GM23248 (cell line): ENCODE results near the gene ACBD5. TPM values are rescaled to one million over a fixed set of nuclear protein-coding genes. Genes with fewer than 3 reads are reported as not detected.
"Not testable (repeated sequence)": the region's sequence is repeated elsewhere in the genome, so short reads cannot be mapped to it uniquely, and the experiment has no call there.

Experiments
- DNase-seq: peaks from one replicate; pipeline ENCODE4 v3.0.0-alpha.2; 2015
- H2AFZ ChIP-seq: fragments of 200-600 bp; sonication (generic); 2 replicates; pipeline ENCODE4 v1.6.1; 2016; ENCODE audit warnings: antibody characterized with exemption
- H3F3A ChIP-seq: fragments of 200-600 bp; sonication (generic); 2 replicates; pipeline ENCODE4 v1.6.1; 2016; ENCODE audit warnings: mild to moderate bottlenecking, antibody characterized with exemption, mixed run types; ENCODE audit not compliant: insufficient read depth
- H3K27ac ChIP-seq: fragments of 200-600 bp; sonication (generic); 2 replicates; pipeline ENCODE4 v1.5.1; 2016; ENCODE audit warnings: mild to moderate bottlenecking
- H3K27me3 ChIP-seq: fragments of 200-600 bp; sonication (generic); replicated peaks from 2 replicates; pipeline ENCODE4 v1.6.1; 2016; ENCODE audit warnings: mild to moderate bottlenecking; ENCODE audit not compliant: insufficient read depth
- H3K36me3 ChIP-seq: fragments of 200-600 bp; sonication (generic); 2 replicates; pipeline ENCODE4 v1.6.1; 2016; ENCODE audit warnings: low read depth, mild to moderate bottlenecking
- H3K4me1 ChIP-seq: fragments of 200-600 bp; sonication (generic); 2 replicates; pipeline ENCODE4 v1.6.1; 2016; ENCODE audit warnings: mild to moderate bottlenecking; ENCODE audit not compliant: insufficient read depth
- H3K4me2 ChIP-seq: fragments of 200-600 bp; sonication (generic); one replicate; pipeline ENCODE4 v1.6.1; 2016; ENCODE audit warnings: mild to moderate bottlenecking; ENCODE audit not compliant: unreplicated experiment
- H3K4me3 ChIP-seq: fragments of 200-600 bp; sonication (generic); 2 replicates; pipeline ENCODE4 v1.5.1; 2016; ENCODE audit warnings: mild to moderate bottlenecking
- H3K79me2 ChIP-seq: fragments of 200-600 bp; sonication (generic); 2 replicates; pipeline ENCODE4 v1.6.1; 2016; ENCODE audit warnings: mild to moderate bottlenecking; ENCODE audit not compliant: insufficient read depth
- H3K9ac ChIP-seq: fragments of 200-600 bp; sonication (generic); 2 replicates; pipeline ENCODE4 v1.6.1; 2016; ENCODE audit warnings: mild to moderate bottlenecking
- H3K9me2 ChIP-seq: fragments of 200-600 bp; sonication (generic); 2 replicates; pipeline ENCODE4 v1.6.1; 2016; ENCODE audit warnings: mixed run types, mild to moderate bottlenecking, moderate library complexity; ENCODE audit not compliant: insufficient read depth
- H3K9me3 ChIP-seq: fragments of 200-600 bp; sonication (generic); one replicate; pipeline ENCODE4 v1.6.1; 2017; ENCODE audit warnings: low read depth
- H4K20me1 ChIP-seq: fragments of 200-600 bp; sonication (generic); 2 replicates; pipeline ENCODE4 v1.6.0; 2016; ENCODE audit not compliant: insufficient read depth
- EZH2 ChIP-seq: fragments of 200-600 bp; sonication (generic); IDR thresholded peaks from 2 replicates; pipeline ENCODE4 v1.6.1; 2018; ENCODE audit warnings: antibody characterized with exemption, mild to moderate bottlenecking; ENCODE audit not compliant: insufficient read depth, poor library complexity, severe bottlenecking
- EZH2phosphoT487 ChIP-seq: fragments of 200-600 bp; sonication (generic); IDR thresholded peaks from 2 replicates; pipeline ENCODE4 v1.6.1; 2018; ENCODE audit warnings: antibody characterized with exemption, moderate library complexity, mild to moderate bottlenecking, low read depth; ENCODE audit not compliant: insufficient read depth
- WGBS, 2 experiments: methylation state at CpG; one replicate each; pipeline ENCODE4 v1.1.6; 2015 to 2017; ENCODE audit warnings: low lambda C conversion rate in 2 of 2, low coverage in 1 of 2; ENCODE audit errors: missing lambda C conversion rate in 2 of 2; 5-methylcytosine and 5-hydroxymethylcytosine counted together
- in situ Hi-C: fragments of 300-500 bp; cut with MboI; formaldehyde crosslinking; loops from 2 replicates; pipeline ENCODE4 v1.15.0; 2020
- polyA plus RNA-seq: library from polyadenylated mRNA; unstranded; fragments of >200 nt; fragmentation: Nextera tagmentation; extraction: Ambion mirVana; gene quantifications from 2 replicates; pipeline ENCODE4 v1.2.1, GENCODE V29; 2016
- total RNA-seq: library from RNA; depleted of rRNA; stranded (reverse); fragments of >200 nt; shearing (Covaris generic); gene quantifications from 2 replicates; pipeline ENCODE4 v1.2.3, GENCODE V29; 2014

The ACBD5 gene
- total and polyA plus RNA-seq, 2 experiments from 2014 or later: 18.8 to 25.0 TPM

DNA sequence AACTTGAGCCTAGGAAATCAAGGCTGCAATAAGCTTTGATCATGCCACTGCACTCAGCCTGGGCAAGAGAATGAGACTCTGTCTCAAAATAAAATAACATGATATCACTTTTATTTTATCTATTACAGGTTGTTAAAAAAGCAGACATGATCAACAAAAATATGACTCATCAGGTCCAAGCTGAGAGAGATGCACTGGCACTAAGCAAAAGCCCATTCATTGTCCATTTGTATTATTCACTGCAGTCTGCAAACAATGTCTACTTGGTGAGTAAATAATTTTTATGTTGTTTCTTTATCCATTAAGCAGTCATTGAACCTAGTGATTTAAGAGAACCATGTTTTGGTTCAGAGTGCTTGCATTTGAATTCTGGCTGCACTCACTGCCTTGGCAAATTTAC is 82.2 kb downstream of the ACBD5 start:
- Histone ChIP-seq H3F3A (peaks cover 14% of the 10 kb centered on the region), H3K4me2 (no peak overlapping the region), H3K27me3 (no peaks in the 10 kb centered on the region), H3K4me1 (no peaks in the 10 kb centered on the region), H3K36me3 (peaks cover 22% of the 10 kb centered on the region), H3K27ac (no peak overlapping the region), H3K9ac (no peak overlapping the region), H3K9me2 (no peaks in the 10 kb centered on the region), H4K20me1 (no peaks in the 10 kb centered on the region), H3K4me3 (no peak overlapping the region), H3K9me3 (no peaks in the 10 kb centered on the region), H2AFZ (no peak overlapping the region), H3K79me2 (peaks cover 44% of the 10 kb centered on the region)
- DNase-seq: peak; percentile 48
- TF ChIP-seq EZH2: no peak
- TF ChIP-seq EZH2phosphoT487: no peak
- in situ Hi-C loops: no loop called here

DNA sequence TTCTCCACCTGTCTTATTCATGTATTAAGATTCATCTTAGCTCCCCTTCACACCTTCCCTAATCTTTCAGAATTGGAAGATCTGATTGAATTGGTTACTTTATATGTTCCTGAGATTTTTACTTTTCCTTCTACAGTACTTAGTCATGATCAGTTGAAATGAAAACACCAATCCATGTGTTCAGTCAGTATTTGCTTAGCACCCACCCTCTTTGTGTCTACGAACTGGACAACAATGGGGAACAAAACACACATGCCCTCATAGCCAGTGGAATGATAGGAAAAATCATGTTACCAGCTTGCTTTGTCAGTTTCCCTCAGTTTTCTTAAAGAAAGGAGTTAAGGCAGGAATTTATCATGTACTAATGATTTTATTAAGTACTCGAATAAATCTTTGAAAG is 83.4 kb downstream of the ACBD5 start:
- in situ Hi-C loops: no loop called here
- Histone ChIP-seq H3K4me2 (peak overlapping the region; percentile 100), H3K4me3 (peak overlapping the region; percentile 92; the same call in 1 of the 2 replicates), H3K9me2 (no peaks in the 10 kb centered on the region), H3K27me3 (no peaks in the 10 kb centered on the region), H2AFZ (no peak overlapping the region), H3F3A (peaks cover 15% of the 10 kb centered on the region), H3K27ac (peak overlapping the region; percentile 96), H4K20me1 (peaks cover 4% of the 10 kb centered on the region; the same call in 1 of the 2 replicates), H3K4me1 (peaks cover 6% of the 10 kb centered on the region; the same call in 1 of the 2 replicates), H3K9me3 (no peaks in the 10 kb centered on the region), H3K9ac (peak overlapping the region; percentile 91), H3K36me3 (peaks cover 16% of the 10 kb centered on the region), H3K79me2 (peaks cover 57% of the 10 kb centered on the region)
- 58 to 64% methylated on average over 2 of the region's 2 CpGs for WGBS, 2 experiments
- DNase-seq: peak; percentile 15
- TF ChIP-seq EZH2phosphoT487 (no peak), EZH2 (no peak)

DNA sequence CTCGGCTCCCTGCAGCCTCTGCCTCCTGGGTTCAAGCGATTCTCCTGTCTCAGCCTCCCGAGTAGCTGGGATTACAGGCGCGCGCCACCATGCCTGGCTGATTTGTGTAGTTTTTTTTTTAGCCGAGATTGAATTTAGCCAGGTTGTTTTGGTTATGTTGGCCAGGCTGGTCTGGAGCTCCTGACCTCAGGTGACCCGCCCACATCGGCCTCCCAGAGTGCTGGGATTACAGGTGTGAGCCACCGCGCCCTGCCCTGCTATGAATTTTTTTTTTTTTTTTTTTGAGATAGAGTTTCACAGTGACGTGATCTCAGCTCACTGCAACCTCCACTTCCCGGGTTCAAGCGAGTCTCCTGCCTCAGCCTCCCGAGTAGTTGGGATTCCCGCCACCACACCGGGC is 84.0 kb downstream of the ACBD5 start:
- Histone ChIP-seq H3K9ac (peak overlapping the region; percentile 91), H2AFZ (peak overlapping the region; percentile 88), H3K27ac (peak overlapping the region; percentile 96), H3K79me2 (peaks cover 63% of the 10 kb centered on the region), H3F3A (peaks cover 15% of the 10 kb centered on the region), H3K4me2 (peak overlapping the region; percentile 100), H3K4me1 (peaks cover 10% of the 10 kb centered on the region; the same call in 1 of the 2 replicates), H3K4me3 (peak overlapping the region; percentile 92)
- H3K27me3 ChIP-seq, in situ Hi-C loops, H3K36me3 ChIP-seq, H3K9me3 ChIP-seq, H3K9me2 ChIP-seq, DNase-seq, H4K20me1 ChIP-seq: not testable (repeated sequence)
- WGBS, 2 experiments: 84 to 85% methylated on average over 17 of the region's 17 CpGs

DNA sequence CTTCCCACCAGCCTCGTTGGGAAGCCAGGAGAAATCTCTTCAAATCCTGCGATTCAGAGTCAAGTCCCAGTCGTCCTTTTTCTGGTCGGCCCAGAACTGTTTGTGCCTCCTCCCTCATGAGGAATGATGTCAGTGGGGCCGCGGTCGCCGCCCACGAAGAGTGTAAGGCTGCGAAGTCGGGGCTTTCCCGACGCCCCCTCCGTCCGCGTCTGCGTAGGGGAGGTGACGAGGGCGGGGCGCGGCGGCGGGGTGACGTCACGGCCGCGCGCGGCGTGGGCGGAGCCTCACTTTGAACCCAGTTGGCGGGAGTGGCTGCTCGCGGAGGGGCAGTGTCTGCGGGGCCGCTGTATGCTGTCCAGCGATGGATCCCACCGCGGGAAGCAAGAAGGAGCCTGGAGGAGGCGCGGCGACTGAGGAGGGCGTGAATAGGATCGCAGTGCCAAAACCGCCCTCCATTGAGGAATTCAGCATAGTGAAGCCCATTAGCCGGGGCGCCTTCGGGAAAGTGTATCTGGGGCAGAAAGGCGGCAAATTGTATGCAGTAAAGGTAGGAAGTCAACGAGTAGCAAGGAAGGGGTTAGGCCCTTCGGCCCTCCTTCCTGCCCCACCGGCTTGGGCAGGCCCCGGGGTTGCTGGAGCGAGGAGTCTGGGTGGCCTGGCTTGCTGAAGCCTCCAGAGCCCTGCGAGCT is 85.4 kb downstream of the ACBD5 start, which contains the start of gene MASTL:
Gene MASTL (plus strand): TSS at position 287 of the 689 bp plus-strand sequence. CDS start 75 bp downstream, at position 362.
- H3K27ac ChIP-seq: peak within 1 kb of the TSS; percentile 96
- in situ Hi-C loops: no loop called here
- H4K20me1 ChIP-seq: peaks cover 8% of the 10 kb centered on the region; the same call in 1 of the 2 replicates
- H3K27me3 ChIP-seq: no peaks in the 10 kb centered on the region
- H3K4me2 ChIP-seq: peak within 1 kb of the TSS; percentile 100
- H3K4me1 ChIP-seq: peaks cover 10% of the 10 kb centered on the region; the same call in 1 of the 2 replicates
- peaks cover 15% of the 10 kb centered on the region for H3F3A ChIP-seq
- TF ChIP-seq EZH2 (no peak), EZH2phosphoT487 (no peak)
- H3K36me3 ChIP-seq: no peaks in the 10 kb centered on the region
- H2AFZ ChIP-seq: peak within 1 kb of the TSS; percentile 88
- H3K9me3 ChIP-seq: no peaks in the 10 kb centered on the region
- DNase-seq: peak; percentile 98
- H3K9me2 ChIP-seq: no peaks in the 10 kb centered on the region
- H3K79me2 ChIP-seq: peaks cover 77% of the 10 kb centered on the region
- H3K4me3 ChIP-seq: peak within 1 kb of the TSS; percentile 92
- peak within 1 kb of the TSS; percentile 91 for H3K9ac ChIP-seq
- 0 to 1% methylated on average over 43 to 54 of the region's 55 CpGs for WGBS, 2 experiments
